GM23338 (cell line): Measurements from ENCODE around the gene ZNF418. TPM values are rescaled to one million over a fixed set of nuclear protein-coding genes. Genes with fewer than 3 reads are reported as not detected.

Source experiments
- ATAC-seq: fragments of 200-7000 bp; cut with Tn5 transposase; 3 replicates; pipeline ENCODE4 v1.9.1; 2020
- DNase-seq: peaks from one replicate; pipeline ENCODE4 v3.0.0-alpha.2; 2015; ENCODE audit warnings: low spot score
- H2AFZ ChIP-seq: fragments of 200-600 bp; sonication (generic); 2 replicates; pipeline ENCODE4 v1.8.0; 2016; ENCODE audit warnings: antibody characterized with exemption, mild to moderate bottlenecking, moderate library complexity
- H3F3A ChIP-seq: fragments of 200-600 bp; sonication (generic); replicated peaks from 2 replicates; pipeline ENCODE4 v1.8.0; 2017; ENCODE audit warnings: antibody characterized with exemption, mixed run types, low read depth
- H3K27ac ChIP-seq: fragments of 200-600 bp; sonication (generic); 2 replicates; pipeline ENCODE4 v1.6.1; 2016; ENCODE audit warnings: low read depth
- H3K27me3 ChIP-seq: fragments of 200-600 bp; sonication (generic); 2 replicates; pipeline ENCODE4 v1.8.0; 2016; ENCODE audit warnings: mild to moderate bottlenecking, mixed run types, moderate library complexity; ENCODE audit not compliant: insufficient read depth
- H3K36me3 ChIP-seq: fragments of 200-600 bp; sonication (generic); 2 replicates; pipeline ENCODE4 v1.8.0; 2016; ENCODE audit warnings: mild to moderate bottlenecking; ENCODE audit not compliant: insufficient read depth
- H3K4me1 ChIP-seq: fragments of 200-600 bp; sonication (generic); 2 replicates; pipeline ENCODE4 v1.8.0; 2016; ENCODE audit warnings: mild to moderate bottlenecking, moderate library complexity; ENCODE audit not compliant: insufficient read depth
- H3K4me2 ChIP-seq: fragments of 200-600 bp; sonication (generic); 2 replicates; pipeline ENCODE4 v1.7.1; 2017; ENCODE audit warnings: mixed run types
- H3K4me3 ChIP-seq: fragments of 200-600 bp; sonication (generic); 2 replicates; pipeline ENCODE4 v1.6.1; 2016; ENCODE audit warnings: mixed run types
- H3K79me2 ChIP-seq: fragments of 200-600 bp; sonication (generic); replicated peaks from 2 replicates; pipeline ENCODE4 v1.8.0; 2017; ENCODE audit warnings: mild to moderate bottlenecking; ENCODE audit not compliant: insufficient read depth
- H3K9me2 ChIP-seq: fragments of 200-600 bp; sonication (generic); 2 replicates; pipeline ENCODE4 v1.8.0; 2017; ENCODE audit not compliant: insufficient read depth
- H4K20me1 ChIP-seq: fragments of 200-600 bp; sonication (generic); replicated peaks from 2 replicates; pipeline ENCODE4 v1.8.0; 2017; ENCODE audit warnings: mild to moderate bottlenecking; ENCODE audit not compliant: insufficient read depth
- H3K27ac Mint-ChIP-seq: 2 replicates; pipeline ENCODE4 v1.8.0; 2020; ENCODE audit warnings: inconsistent platforms, mild to moderate bottlenecking, moderate library complexity, mixed read lengths
- H3K27me3 Mint-ChIP-seq: 3 replicates; pipeline ENCODE4 v1.8.0; 2022; ENCODE audit warnings: low read depth, mild to moderate bottlenecking, moderate library complexity, mixed read lengths, inconsistent platforms; ENCODE audit not compliant: insufficient read depth, poor library complexity
- H3K36me3 Mint-ChIP-seq: 3 replicates; pipeline ENCODE4 v1.8.0; 2021; ENCODE audit warnings: low read depth, mild to moderate bottlenecking, inconsistent platforms, moderate library complexity, mixed read lengths
- H3K4me1 Mint-ChIP-seq: 3 replicates; pipeline ENCODE4 v1.8.0; 2020; ENCODE audit warnings: mild to moderate bottlenecking, inconsistent platforms, mixed read lengths
- H3K4me3 Mint-ChIP-seq: 3 replicates; pipeline ENCODE4 v1.8.0; 2021; ENCODE audit warnings: moderate library complexity, mild to moderate bottlenecking, inconsistent platforms, mixed read lengths
- H3K9me3 Mint-ChIP-seq: 3 replicates; pipeline ENCODE4 v1.8.0; 2020; ENCODE audit warnings: moderate library complexity, mild to moderate bottlenecking, inconsistent platforms, mixed read lengths
- CREB1 ChIP-seq: fragments of 250-450 bp; sonication (Bioruptor Pico); IDR thresholded peaks from 2 replicates; pipeline ENCODE4 v1.5.0; 2020; ENCODE audit warnings: low read depth, mild to moderate bottlenecking, moderate library complexity
- EZH2 ChIP-seq: fragments of 200-600 bp; sonication (generic); IDR thresholded peaks from one replicate; pipeline ENCODE4 v1.8.0; 2017; ENCODE audit warnings: antibody characterized with exemption, mild to moderate bottlenecking, low read depth; ENCODE audit not compliant: unreplicated experiment
- EZH2phosphoT487 ChIP-seq: fragments of 200-600 bp; sonication (generic); IDR thresholded peaks from one replicate; pipeline ENCODE4 v1.8.1; 2018; ENCODE audit warnings: antibody characterized with exemption; ENCODE audit not compliant: unreplicated experiment
- JUNB ChIP-seq: IDR thresholded peaks from one replicate; pipeline ENCODE4 v1.6.1; 2016; ENCODE audit warnings: antibody characterized with exemption; ENCODE audit not compliant: unreplicated experiment
- NANOG ChIP-seq: IDR thresholded peaks from 2 replicates; pipeline ENCODE4 v1.6.1; 2016; ENCODE audit warnings: antibody characterized with exemption, borderline replicate concordance
- POLR2AphosphoS5 ChIP-seq: IDR thresholded peaks from 2 replicates; pipeline ENCODE4 v1.6.1; 2016; ENCODE audit warnings: antibody characterized with exemption, low read depth
- STAT1 ChIP-seq: IDR thresholded peaks from one replicate; pipeline ENCODE4 v1.6.1; 2016; ENCODE audit warnings: antibody characterized with exemption; ENCODE audit not compliant: unreplicated experiment
- ZNF114 ChIP-seq: fragments of 250-450 bp; sonication (Bioruptor Pico); IDR thresholded peaks from 2 replicates; pipeline ENCODE4 v1.5.0; 2020; ENCODE audit warnings: mild to moderate bottlenecking, moderate library complexity
- ZNF331 ChIP-seq: fragments of 250-450 bp; sonication (Bioruptor Pico); IDR thresholded peaks from 2 replicates; pipeline ENCODE4 v1.5.0; 2020; ENCODE audit warnings: low read depth, mild to moderate bottlenecking, moderate library complexity
- polyA plus RNA-seq: library from polyadenylated mRNA; unstranded; fragments of >200 nt; fragmentation: Nextera tagmentation; extraction: Ambion mirVana; gene quantifications from 2 replicates; pipeline ENCODE4 v1.2.1, GENCODE V29; 2016
- total RNA-seq: library from RNA; depleted of rRNA; stranded (reverse); fragments of >200 nt; shearing (Covaris generic); gene quantifications from 2 replicates; pipeline ENCODE4 v1.2.3, GENCODE V29; 2014
- TF ChIP-seq, protein P1 (sequence below): IDR thresholded peaks from one replicate; pipeline ENCODE4 v1.6.1; 2018; ENCODE audit warnings: antibody characterized with exemption; ENCODE audit not compliant: unreplicated experiment
- TF ChIP-seq, protein P2 (sequence below): fragments of 250-450 bp; sonication (Bioruptor Pico); IDR thresholded peaks from 2 replicates; pipeline ENCODE4 v1.5.0; 2020; ENCODE audit warnings: mild to moderate bottlenecking, moderate library complexity
- TF ChIP-seq, protein P3 (sequence below), 2 experiments: fragments of 200-600 bp in 1 of 2; sonication (generic) in 1 of 2; conservative IDR thresholded peaks; 2 replicates each; pipeline versions ENCODE4 v1.5.1 to v1.6.1; 2016 to 2017; ENCODE audit warnings: antibody characterized with exemption in 2 of 2, low read depth in 2 of 2, mild to moderate bottlenecking in 2 of 2, moderate library complexity in 1 of 2
- TF ChIP-seq, protein P4 (sequence below): IDR thresholded peaks from 2 replicates; pipeline ENCODE4 v1.6.1; 2016; ENCODE audit warnings: antibody characterized with exemption

The ZNF418 gene
- total and polyA plus RNA-seq, 2 experiments from 2014 or later, result 11.1 to 13.4 TPM

DNA sequence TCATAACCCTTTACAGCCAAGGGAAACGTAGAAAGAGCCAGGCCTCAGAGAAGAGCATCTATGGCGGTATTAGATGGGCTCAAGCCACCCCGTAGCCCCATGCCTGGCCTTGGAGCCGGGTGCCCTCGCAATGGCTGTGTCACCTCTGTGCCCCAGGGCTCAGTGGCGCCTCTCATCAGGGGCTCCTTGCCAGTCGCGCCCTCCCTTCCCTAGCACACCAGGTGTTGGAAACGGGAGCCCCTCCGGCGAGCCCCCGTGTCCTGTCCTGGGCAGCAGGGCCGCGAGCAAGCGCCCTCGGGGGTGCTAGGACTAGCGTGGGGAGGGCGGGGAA lies 11.9 kb upstream of the ZNF418 start:
- Histone ChIP-seq H2AFZ (peak overlapping the region; percentile 85), H3K27me3 (no peaks in the 10 kb centered on the region), H3K36me3 (peaks cover 4% of the 10 kb centered on the region; the same call in 1 of the 2 replicates), H3K4me2 (peak overlapping the region; percentile 100), H3K27ac (peak overlapping the region; percentile 74; the same call in 1 of the 2 replicates), H3K4me3 (peak overlapping the region; percentile 98), H4K20me1 (peaks cover 21% of the 10 kb centered on the region), H3K9me2 (0 out of 2 replicates have a peak, but pooled peaks cover 3% of the 10 kb centered on the region), H3K4me1 (peaks cover 8% of the 10 kb centered on the region), H3K79me2 (peaks cover 53% of the 10 kb centered on the region), H3F3A (no peaks in the 10 kb centered on the region)
- Mint-ChIP-seq H3K27me3 (peaks cover 10% of the 10 kb centered on the region), H3K36me3 (peaks cover 36% of the 10 kb centered on the region), H3K4me1 (peaks cover 12% of the 10 kb centered on the region), H3K4me3 (peak overlapping the region; percentile 97), H3K27ac (peak overlapping the region; percentile 47; the same call in 1 of the 2 replicates), H3K9me3 (peaks cover 31% of the 10 kb centered on the region)
- TF ChIP-seq ZNF114 (CRISPR knock-in tag) (no peak), EZH2 (no peak), EZH2phosphoT487 (no peak), ZNF331 (CRISPR knock-in tag) (no peak), CREB1 (CRISPR knock-in tag) (no peak), POLR2AphosphoS5 (no peak), STAT1 (no peak), NANOG (no peak), JUNB (no peak)
- TF ChIP-seq, protein P1, sequence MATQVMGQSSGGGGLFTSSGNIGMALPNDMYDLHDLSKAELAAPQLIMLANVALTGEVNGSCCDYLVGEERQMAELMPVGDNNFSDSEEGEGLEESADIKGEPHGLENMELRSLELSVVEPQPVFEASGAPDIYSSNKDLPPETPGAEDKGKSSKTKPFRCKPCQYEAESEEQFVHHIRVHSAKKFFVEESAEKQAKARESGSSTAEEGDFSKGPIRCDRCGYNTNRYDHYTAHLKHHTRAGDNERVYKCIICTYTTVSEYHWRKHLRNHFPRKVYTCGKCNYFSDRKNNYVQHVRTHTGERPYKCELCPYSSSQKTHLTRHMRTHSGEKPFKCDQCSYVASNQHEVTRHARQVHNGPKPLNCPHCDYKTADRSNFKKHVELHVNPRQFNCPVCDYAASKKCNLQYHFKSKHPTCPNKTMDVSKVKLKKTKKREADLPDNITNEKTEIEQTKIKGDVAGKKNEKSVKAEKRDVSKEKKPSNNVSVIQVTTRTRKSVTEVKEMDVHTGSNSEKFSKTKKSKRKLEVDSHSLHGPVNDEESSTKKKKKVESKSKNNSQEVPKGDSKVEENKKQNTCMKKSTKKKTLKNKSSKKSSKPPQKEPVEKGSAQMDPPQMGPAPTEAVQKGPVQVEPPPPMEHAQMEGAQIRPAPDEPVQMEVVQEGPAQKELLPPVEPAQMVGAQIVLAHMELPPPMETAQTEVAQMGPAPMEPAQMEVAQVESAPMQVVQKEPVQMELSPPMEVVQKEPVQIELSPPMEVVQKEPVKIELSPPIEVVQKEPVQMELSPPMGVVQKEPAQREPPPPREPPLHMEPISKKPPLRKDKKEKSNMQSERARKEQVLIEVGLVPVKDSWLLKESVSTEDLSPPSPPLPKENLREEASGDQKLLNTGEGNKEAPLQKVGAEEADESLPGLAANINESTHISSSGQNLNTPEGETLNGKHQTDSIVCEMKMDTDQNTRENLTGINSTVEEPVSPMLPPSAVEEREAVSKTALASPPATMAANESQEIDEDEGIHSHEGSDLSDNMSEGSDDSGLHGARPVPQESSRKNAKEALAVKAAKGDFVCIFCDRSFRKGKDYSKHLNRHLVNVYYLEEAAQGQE, result no peak
- TF ChIP-seq, protein P2, sequence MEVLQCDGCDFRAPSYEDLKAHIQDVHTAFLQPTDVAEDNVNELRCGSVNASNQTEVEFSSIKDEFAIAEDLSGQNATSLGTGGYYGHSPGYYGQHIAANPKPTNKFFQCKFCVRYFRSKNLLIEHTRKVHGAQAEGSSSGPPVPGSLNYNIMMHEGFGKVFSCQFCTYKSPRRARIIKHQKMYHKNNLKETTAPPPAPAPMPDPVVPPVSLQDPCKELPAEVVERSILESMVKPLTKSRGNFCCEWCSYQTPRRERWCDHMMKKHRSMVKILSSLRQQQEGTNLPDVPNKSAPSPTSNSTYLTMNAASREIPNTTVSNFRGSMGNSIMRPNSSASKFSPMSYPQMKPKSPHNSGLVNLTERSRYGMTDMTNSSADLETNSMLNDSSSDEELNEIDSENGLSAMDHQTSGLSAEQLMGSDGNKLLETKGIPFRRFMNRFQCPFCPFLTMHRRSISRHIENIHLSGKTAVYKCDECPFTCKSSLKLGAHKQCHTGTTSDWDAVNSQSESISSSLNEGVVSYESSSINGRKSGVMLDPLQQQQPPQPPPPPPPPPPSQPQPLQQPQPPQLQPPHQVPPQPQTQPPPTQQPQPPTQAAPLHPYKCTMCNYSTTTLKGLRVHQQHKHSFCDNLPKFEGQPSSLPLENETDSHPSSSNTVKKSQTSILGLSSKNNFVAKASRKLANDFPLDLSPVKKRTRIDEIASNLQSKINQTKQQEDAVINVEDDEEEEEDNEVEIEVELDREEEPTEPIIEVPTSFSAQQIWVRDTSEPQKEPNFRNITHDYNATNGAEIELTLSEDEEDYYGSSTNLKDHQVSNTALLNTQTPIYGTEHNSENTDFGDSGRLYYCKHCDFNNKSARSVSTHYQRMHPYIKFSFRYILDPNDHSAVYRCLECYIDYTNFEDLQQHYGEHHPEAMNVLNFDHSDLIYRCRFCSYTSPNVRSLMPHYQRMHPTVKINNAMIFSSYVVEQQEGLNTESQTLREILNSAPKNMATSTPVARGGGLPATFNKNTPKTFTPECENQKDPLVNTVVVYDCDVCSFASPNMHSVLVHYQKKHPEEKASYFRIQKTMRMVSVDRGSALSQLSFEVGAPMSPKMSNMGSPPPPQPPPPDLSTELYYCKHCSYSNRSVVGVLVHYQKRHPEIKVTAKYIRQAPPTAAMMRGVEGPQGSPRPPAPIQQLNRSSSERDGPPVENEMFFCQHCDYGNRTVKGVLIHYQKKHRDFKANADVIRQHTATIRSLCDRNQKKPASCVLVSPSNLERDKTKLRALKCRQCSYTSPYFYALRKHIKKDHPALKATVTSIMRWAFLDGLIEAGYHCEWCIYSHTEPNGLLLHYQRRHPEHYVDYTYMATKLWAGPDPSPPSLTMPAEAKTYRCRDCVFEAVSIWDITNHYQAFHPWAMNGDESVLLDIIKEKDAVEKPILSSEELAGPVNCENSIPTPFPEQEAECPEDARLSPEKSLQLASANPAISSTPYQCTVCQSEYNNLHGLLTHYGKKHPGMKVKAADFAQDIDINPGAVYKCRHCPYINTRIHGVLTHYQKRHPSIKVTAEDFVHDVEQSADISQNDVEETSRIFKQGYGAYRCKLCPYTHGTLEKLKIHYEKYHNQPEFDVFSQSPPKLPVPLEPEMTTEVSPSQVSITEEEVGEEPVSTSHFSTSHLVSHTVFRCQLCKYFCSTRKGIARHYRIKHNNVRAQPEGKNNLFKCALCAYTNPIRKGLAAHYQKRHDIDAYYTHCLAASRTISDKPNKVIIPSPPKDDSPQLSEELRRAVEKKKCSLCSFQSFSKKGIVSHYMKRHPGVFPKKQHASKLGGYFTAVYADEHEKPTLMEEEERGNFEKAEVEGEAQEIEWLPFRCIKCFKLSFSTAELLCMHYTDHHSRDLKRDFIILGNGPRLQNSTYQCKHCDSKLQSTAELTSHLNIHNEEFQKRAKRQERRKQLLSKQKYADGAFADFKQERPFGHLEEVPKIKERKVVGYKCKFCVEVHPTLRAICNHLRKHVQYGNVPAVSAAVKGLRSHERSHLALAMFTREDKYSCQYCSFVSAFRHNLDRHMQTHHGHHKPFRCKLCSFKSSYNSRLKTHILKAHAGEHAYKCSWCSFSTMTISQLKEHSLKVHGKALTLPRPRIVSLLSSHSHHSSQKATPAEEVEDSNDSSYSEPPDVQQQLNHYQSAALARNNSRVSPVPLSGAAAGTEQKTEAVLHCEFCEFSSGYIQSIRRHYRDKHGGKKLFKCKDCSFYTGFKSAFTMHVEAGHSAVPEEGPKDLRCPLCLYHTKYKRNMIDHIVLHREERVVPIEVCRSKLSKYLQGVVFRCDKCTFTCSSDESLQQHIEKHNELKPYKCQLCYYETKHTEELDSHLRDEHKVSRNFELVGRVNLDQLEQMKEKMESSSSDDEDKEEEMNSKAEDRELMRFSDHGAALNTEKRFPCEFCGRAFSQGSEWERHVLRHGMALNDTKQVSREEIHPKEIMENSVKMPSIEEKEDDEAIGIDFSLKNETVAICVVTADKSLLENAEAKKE (CRISPR knock-in tag), result no peak
- TF ChIP-seq, protein P3, sequence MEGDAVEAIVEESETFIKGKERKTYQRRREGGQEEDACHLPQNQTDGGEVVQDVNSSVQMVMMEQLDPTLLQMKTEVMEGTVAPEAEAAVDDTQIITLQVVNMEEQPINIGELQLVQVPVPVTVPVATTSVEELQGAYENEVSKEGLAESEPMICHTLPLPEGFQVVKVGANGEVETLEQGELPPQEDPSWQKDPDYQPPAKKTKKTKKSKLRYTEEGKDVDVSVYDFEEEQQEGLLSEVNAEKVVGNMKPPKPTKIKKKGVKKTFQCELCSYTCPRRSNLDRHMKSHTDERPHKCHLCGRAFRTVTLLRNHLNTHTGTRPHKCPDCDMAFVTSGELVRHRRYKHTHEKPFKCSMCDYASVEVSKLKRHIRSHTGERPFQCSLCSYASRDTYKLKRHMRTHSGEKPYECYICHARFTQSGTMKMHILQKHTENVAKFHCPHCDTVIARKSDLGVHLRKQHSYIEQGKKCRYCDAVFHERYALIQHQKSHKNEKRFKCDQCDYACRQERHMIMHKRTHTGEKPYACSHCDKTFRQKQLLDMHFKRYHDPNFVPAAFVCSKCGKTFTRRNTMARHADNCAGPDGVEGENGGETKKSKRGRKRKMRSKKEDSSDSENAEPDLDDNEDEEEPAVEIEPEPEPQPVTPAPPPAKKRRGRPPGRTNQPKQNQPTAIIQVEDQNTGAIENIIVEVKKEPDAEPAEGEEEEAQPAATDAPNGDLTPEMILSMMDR (conservative IDR thresholded peaks at IDR 0.05; ENCODE audit: low read depth in 2 of 2), result no peak
- TF ChIP-seq, protein P4, sequence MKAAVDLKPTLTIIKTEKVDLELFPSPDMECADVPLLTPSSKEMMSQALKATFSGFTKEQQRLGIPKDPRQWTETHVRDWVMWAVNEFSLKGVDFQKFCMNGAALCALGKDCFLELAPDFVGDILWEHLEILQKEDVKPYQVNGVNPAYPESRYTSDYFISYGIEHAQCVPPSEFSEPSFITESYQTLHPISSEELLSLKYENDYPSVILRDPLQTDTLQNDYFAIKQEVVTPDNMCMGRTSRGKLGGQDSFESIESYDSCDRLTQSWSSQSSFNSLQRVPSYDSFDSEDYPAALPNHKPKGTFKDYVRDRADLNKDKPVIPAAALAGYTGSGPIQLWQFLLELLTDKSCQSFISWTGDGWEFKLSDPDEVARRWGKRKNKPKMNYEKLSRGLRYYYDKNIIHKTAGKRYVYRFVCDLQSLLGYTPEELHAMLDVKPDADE, result no peak
- peak; percentile 31 for ATAC-seq
- DNase-seq, result no peak
